Gastrocnemius medialis (tissue), 4 donors: ENCODE results near the gene LAMA3. TPM values are rescaled to one million over a fixed set of nuclear protein-coding genes. Genes with fewer than 3 reads are reported as not detected.

Experiments used
- ATAC-seq, 2 donors: fragments of 150-250 bp; one replicate each; pipeline ENCODE4 v1.9.1; 2016
- DNase-seq, 2 donors: peaks; one replicate each; pipeline ENCODE4 v3.0.0-alpha.2; 2019
- H3K27ac ChIP-seq, 4 donors: fragments of 200-600 bp; sonication (generic); 1 replicate in 1 of 4; 2 replicates in 3 of 4; pipeline ENCODE4 v1.5.1; 2016 to 2018; ENCODE audit warnings: mild to moderate bottlenecking in 2 of 4, moderate library complexity in 1 of 4
- H3K27me3 ChIP-seq, 3 donors: fragments of 200-600 bp; sonication (generic) in 2 of 3; 1 replicate in 1 of 3; 2 replicates in 2 of 3; pipeline versions ENCODE4 v1.5.1 to v1.6.0; 2016 to 2019; ENCODE audit warnings: mild to moderate bottlenecking in 1 of 3, moderate library complexity in 1 of 3
- H3K36me3 ChIP-seq, 2 donors: fragments of 200-600 bp; sonication (generic) in 1 of 2; one replicate each; pipeline ENCODE4 v1.5.1; 2017 to 2018
- H3K4me1 ChIP-seq, 2 donors: fragments of 200-600 bp; sonication (generic) in 1 of 2; one replicate each; pipeline ENCODE4 v1.5.1; 2016 to 2017; ENCODE audit warnings: mild to moderate bottlenecking in 2 of 2
- H3K4me3 ChIP-seq, 4 donors: fragments of 200-600 bp; sonication (generic) in 3 of 4; 1 replicate in 1 of 4; 2 replicates in 3 of 4; pipeline ENCODE4 v1.5.1; 2016 to 2019; ENCODE audit warnings: mild to moderate bottlenecking in 2 of 4
- H3K9me3 ChIP-seq, 3 donors: fragments of 200-600 bp; sonication (generic) in 2 of 3; 1 replicate in 1 of 3; 2 replicates in 2 of 3; pipeline ENCODE4 v1.5.1; 2016 to 2019
- POLR2A ChIP-seq, 2 donors: fragments of 450-650 bp; IDR thresholded peaks; one replicate each; pipeline ENCODE4 v1.6.1; 2017; ENCODE audit warnings: antibody characterized with exemption in 2 of 2, mild to moderate bottlenecking in 2 of 2, moderate library complexity in 2 of 2
- in situ Hi-C, 4 donors: fragments of 200-750 bp; cut with MboI; loops; one replicate each; pipeline versions ENCODE4 v1.15.0 to v1.8.0; 2017; ENCODE audit warnings: low sequenced_read_pairs in 4 of 4
- intact Hi-C: fragments of 100-400 bp; cut with DNase I; formaldehyde crosslinking; loops from one replicate; pipeline ENCODE4 v1.15.1; 2023; ENCODE audit warnings: low total_unique reads
- total RNA-seq, 4 donors: library from RNA; depleted of rRNA; stranded (reverse); fragments of >200 nt; gene quantifications; one replicate each; pipeline versions ENCODE4 v1.1.0 to v1.2.3, GENCODE V29; 2016
- TF ChIP-seq, protein P1 (sequence below), 5 experiments: fragments of 450-650 bp in 3 of 5; fragments of 200-600 bp in 2 of 5; sonication (generic) in 2 of 5; IDR thresholded peaks in 4 of 5; conservative IDR thresholded peaks in 1 of 5; 1 replicate in 4 of 5; 2 replicates in 1 of 5; pipeline ENCODE4 v1.5.1; 2016 to 2019; ENCODE audit warnings: antibody characterized with exemption in 5 of 5, mild to moderate bottlenecking in 3 of 5, moderate library complexity in 3 of 5

The LAMA3 gene
- total RNA-seq, 4 donors from 2014 or later, result 1.1 to 5.3 (median 2.1) TPM

DNA sequence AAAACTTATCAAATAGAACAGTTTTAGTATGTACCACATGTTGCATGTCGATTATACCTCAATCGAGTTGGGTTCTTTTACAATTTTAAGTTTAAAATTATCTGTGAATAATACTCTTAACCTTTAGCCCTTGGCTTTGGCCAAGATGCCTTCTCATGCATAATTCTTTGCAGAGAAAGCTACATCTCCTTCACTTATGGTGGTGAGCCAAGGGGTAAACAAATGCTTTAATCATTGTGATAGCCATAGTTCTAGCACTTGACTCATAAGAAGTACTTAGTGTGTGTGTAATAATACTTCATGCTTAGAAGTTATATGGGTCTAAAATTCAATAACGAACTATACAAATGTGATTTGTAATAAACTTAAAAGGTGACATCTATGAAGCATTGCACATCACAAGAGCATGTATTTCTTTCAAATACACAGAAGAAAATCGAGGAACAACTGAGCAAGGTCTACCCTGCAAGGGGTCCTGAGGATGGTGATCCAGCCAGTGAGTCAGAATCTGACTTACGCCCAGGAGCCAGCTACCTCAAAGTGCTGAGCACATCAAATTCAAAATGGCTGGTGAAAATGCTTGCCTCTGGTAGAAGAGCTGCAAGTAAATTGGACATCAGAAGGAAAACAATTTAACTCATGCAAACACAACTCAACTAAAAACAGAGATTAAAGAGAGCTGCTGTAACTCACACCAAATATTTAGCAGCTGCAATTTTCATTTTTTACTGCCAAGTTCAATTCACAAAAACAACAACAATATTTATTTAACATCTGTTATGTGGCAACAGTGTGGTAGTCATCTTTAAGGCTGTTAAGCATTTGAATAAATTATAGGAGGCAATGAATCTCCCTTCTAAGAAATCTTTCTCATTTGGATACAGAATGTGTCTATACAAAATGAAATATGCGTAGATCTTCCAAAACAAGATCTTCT is 301.5 kb downstream of the LAMA3 start:
- intact Hi-C loops, result no loop called here

DNA sequence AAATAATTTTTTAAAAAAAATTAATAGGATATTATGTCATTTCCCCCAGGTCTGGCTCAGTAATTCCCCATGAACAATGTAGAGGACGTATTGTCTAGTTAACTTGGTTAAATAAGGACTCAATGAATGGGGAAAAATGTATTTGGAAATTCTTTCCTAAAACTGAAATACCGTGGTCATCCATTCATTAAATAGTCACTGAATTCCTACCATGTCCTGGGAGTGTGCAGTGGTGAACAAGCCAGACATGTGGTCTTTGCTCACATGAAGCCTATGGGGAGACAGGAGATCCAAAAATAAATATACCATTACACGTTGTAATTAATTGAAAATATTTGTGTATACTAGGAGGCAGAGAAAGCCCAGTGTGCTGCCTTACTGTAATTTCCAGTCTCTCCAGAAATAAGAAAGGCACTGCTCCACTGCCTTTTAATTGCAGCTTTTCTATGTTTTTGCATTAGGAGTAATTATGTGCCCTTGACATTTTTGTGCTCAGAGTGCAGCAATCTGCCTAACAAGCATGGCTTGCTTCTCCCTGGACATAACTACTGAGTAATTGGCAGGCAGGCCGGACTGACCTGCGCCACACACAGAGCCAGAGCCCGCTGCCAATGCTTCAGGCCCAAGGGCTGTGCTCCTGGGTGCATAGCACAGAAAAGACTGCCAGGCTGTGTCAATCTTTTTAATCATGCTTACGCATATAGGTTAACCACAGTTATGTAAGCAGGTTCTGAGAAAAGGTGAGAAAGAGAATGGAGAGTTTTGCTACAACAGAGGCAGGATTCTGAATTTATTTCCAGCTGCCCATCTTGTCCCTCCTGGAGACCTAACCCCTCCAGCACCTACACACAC is 303.1 kb downstream of the LAMA3 start:
- intact Hi-C loops (no loop called here), in situ Hi-C loops (no loop called here)
- Histone ChIP-seq H3K4me1 (peaks cover 2 to 3% of the 10 kb centered on the region in 2 donors), H3K27ac (no peak overlapping the region), H3K27me3 (no peaks in the 10 kb centered on the region), H3K4me3 (no peak overlapping the region), H3K9me3 (no peaks in the 10 kb centered on the region), H3K36me3 (no peaks in the 10 kb centered on the region)
- ATAC-seq (no peak), DNase-seq (no peak)
- TF ChIP-seq, protein P1, sequence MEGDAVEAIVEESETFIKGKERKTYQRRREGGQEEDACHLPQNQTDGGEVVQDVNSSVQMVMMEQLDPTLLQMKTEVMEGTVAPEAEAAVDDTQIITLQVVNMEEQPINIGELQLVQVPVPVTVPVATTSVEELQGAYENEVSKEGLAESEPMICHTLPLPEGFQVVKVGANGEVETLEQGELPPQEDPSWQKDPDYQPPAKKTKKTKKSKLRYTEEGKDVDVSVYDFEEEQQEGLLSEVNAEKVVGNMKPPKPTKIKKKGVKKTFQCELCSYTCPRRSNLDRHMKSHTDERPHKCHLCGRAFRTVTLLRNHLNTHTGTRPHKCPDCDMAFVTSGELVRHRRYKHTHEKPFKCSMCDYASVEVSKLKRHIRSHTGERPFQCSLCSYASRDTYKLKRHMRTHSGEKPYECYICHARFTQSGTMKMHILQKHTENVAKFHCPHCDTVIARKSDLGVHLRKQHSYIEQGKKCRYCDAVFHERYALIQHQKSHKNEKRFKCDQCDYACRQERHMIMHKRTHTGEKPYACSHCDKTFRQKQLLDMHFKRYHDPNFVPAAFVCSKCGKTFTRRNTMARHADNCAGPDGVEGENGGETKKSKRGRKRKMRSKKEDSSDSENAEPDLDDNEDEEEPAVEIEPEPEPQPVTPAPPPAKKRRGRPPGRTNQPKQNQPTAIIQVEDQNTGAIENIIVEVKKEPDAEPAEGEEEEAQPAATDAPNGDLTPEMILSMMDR (IDR thresholded peaks at IDR 0.05 in 4 of 5, conservative IDR thresholded peaks at IDR 0.05 in 1 of 5), result no peak
- TF ChIP-seq POLR2A (IDR thresholded peaks at IDR 0.05), result no peak

More for the DNA sequence above, 301.5 kb downstream of the LAMA3 start:
- H3K27me3 ChIP-seq, result no peaks in the 10 kb centered on the region
- ATAC-seq (no peak), DNase-seq (no peak)
- TF ChIP-seq POLR2A (IDR thresholded peaks at IDR 0.05), result no peak
- TF ChIP-seq, protein P1 (IDR thresholded peaks at IDR 0.05 in 4 of 5, conservative IDR thresholded peaks at IDR 0.05 in 1 of 5), result no peak
- no peaks in the 10 kb centered on the region for H3K9me3 ChIP-seq
- no peak overlapping the region for H3K4me3 ChIP-seq
- no peak overlapping the region for H3K27ac ChIP-seq
- in situ Hi-C loops, result no loop called here
- no peaks in the 10 kb centered on the region for H3K36me3 ChIP-seq
- H3K4me1 ChIP-seq, result peaks cover 2 to 3% of the 10 kb centered on the region in 2 donors

DNA sequence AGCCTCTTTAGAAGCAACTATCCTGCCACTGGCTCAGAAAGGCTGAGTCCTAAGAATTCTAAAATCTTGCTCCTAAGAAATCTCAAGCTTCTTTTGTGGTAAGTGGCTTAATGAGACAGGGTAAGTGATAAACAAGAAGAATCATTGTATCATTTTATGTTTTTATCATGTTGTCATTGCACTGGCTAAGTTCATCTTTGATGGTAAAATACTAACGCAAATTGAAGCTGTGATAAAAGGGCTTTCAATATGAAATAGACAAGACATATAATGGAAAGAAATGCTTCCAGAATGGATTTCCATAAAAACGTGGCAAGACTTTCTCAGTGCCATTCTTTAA is 303.7 kb downstream of the LAMA3 start:
- Histone ChIP-seq H3K27ac (no peak overlapping the region), H3K4me3 (no peak overlapping the region), H3K36me3 (no peaks in the 10 kb centered on the region), H3K27me3 (no peaks in the 10 kb centered on the region), H3K4me1 (peaks cover 2 to 3% of the 10 kb centered on the region in 2 donors), H3K9me3 (no peaks in the 10 kb centered on the region)
- ATAC-seq (no peak), DNase-seq (no peak)
- no peak for TF ChIP-seq POLR2A (IDR thresholded peaks at IDR 0.05)
- TF ChIP-seq, protein P1 (IDR thresholded peaks at IDR 0.05 in 4 of 5, conservative IDR thresholded peaks at IDR 0.05 in 1 of 5), result no peak
- intact Hi-C loops (no loop called here), in situ Hi-C loops (no loop called here)

DNA sequence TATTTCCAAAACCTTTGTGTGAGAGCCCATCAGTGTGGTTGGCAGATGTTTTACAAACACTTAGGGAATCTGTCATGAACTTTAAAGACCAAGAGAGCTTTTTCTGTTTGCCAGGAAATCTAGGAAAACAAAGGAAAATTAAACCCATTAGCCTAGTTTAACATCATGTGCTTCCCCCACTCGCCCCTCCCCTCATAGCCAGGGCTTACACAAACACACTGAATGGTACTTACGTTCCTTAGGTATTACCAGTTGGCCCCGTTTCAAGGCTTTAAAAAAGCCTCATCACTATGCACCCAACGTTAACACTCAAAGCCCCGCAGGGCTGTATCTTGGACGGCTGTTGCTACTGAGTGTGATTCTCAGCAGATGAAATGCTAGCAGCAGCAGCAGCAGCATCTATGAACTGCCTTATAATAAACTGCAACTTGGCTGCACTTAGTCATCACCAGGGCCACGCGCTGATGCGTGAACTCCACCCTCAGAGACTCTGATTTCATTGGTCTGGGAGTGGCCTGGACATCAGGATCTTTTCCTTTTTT is 305.2 kb downstream of the LAMA3 start:
- in situ Hi-C loops (no loop called here), intact Hi-C loops (no loop called here)
- TF ChIP-seq, protein P1 (IDR thresholded peaks at IDR 0.05 in 4 of 5, conservative IDR thresholded peaks at IDR 0.05 in 1 of 5), result no peak
- TF ChIP-seq POLR2A (IDR thresholded peaks at IDR 0.05), result no peak
- no peak overlapping the region for H3K4me3 ChIP-seq
- no peak for DNase-seq
- no peak for ATAC-seq
- H3K27me3 ChIP-seq, result no peaks in the 10 kb centered on the region
- no peaks in the 10 kb centered on the region for H3K9me3 ChIP-seq
- H3K36me3 ChIP-seq, result no peaks in the 10 kb centered on the region
- peaks cover 2 to 3% of the 10 kb centered on the region in 2 donors for H3K4me1 ChIP-seq
- H3K27ac ChIP-seq, result no peak overlapping the region
